Measurements from ENCODE around the gene SLC8B1.

- no peak for TF ChIP-seq CTCF (conservative IDR thresholded peaks at IDR 0.05 in 1 of 2, IDR thresholded peaks at IDR 0.05 in 1 of 2; ENCODE audit: low read depth in 1 of 2, low read length in 2 of 2)
- no peak for TF ChIP-seq EZH2 (IDR thresholded peaks at IDR 0.05; ENCODE audit: low read length, missing control alignments)
Measured at GRCh38 chr12:113340061-113340460, 5.2 kb upstream of the SLC8B1 start.

Data from fibroblast of lung (primary cell).